CD8-positive, alpha-beta memory T cell (primary cell): Measurements from ENCODE around the gene FTCDNL1. TPM values are rescaled to one million over a fixed set of nuclear protein-coding genes. Genes with fewer than 3 reads are reported as not detected.

Experiments used
- CTCF ChIA-PET: fragments of 350-600 bp; sonication (Branson Sonifier 250); formaldehyde crosslinking; loops from one replicate; lab custom pipeline; 2021; ENCODE audit warnings: antibody characterized with exemption; lab: Charles Lee
- POLR2A ChIA-PET: fragments of 350-600 bp; sonication (Branson Sonifier 250); formaldehyde crosslinking; loops from one replicate; lab custom pipeline; 2021; ENCODE audit warnings: antibody characterized with exemption; lab: Charles Lee
- DNase-seq, 5 donors: peaks; one replicate each; pipeline versions ENCODE4 v3.0.0 to v3.0.0-alpha.2; 2020 to 2022; ENCODE audit warnings: mixed read lengths in 1 of 5
- H3K27ac ChIP-seq: one replicate; pipeline ENCODE4 v1.7.0; 2013; ENCODE audit warnings: low read depth, mild to moderate bottlenecking, low read length, moderate library complexity
- H3K27me3 ChIP-seq: 2 replicates; pipeline ENCODE4 v1.7.0; 2013; ENCODE audit warnings: low read length, mild to moderate bottlenecking; ENCODE audit not compliant: insufficient read depth, poor library complexity, severe bottlenecking
- H3K36me3 ChIP-seq: 2 replicates; pipeline ENCODE4 v1.7.0; 2013; ENCODE audit warnings: mild to moderate bottlenecking, low read length, moderate library complexity; ENCODE audit not compliant: insufficient read depth
- H3K4me1 ChIP-seq: 2 replicates; pipeline ENCODE4 v1.7.0; 2013; ENCODE audit warnings: mild to moderate bottlenecking, low read length, moderate library complexity; ENCODE audit not compliant: insufficient read depth
- H3K4me3 ChIP-seq: 2 replicates; pipeline ENCODE4 v1.7.0; 2013; ENCODE audit warnings: mild to moderate bottlenecking, low read length
- H3K9me3 ChIP-seq: 2 replicates; pipeline ENCODE4 v1.7.0; 2013; ENCODE audit warnings: mild to moderate bottlenecking, low read length
- H3K27ac Mint-ChIP-seq, 8 donors: one replicate each; pipeline ENCODE4 v1.8.0; 2020 to 2021; ENCODE audit warnings: mixed read lengths in 8 of 8, mild to moderate bottlenecking in 6 of 8, inconsistent platforms in 3 of 8, moderate library complexity in 3 of 8
- H3K27me3 Mint-ChIP-seq, 2 donors: one replicate each; pipeline ENCODE4 v1.8.0; 2020 to 2021; ENCODE audit warnings: mixed read lengths in 2 of 2, mild to moderate bottlenecking in 1 of 2, moderate library complexity in 1 of 2
- H3K36me3 Mint-ChIP-seq, 3 donors: one replicate each; pipeline ENCODE4 v1.8.0; 2020 to 2021; ENCODE audit warnings: mixed read lengths in 3 of 3, inconsistent platforms in 1 of 3, mild to moderate bottlenecking in 1 of 3
- H3K4me1 Mint-ChIP-seq, 3 donors: one replicate each; pipeline ENCODE4 v1.8.0; 2020 to 2021; ENCODE audit warnings: mixed read lengths in 3 of 3, inconsistent platforms in 1 of 3, mild to moderate bottlenecking in 1 of 3
- H3K4me3 Mint-ChIP-seq, 7 donors: one replicate each; pipeline ENCODE4 v1.8.0; 2020 to 2021; ENCODE audit warnings: mixed read lengths in 7 of 7, mild to moderate bottlenecking in 6 of 7, moderate library complexity in 4 of 7, inconsistent platforms in 2 of 7
- H3K9me3 Mint-ChIP-seq, 5 donors: one replicate each; pipeline ENCODE4 v1.8.0; 2020 to 2022; ENCODE audit warnings: mixed read lengths in 5 of 5, mild to moderate bottlenecking in 3 of 5, moderate library complexity in 2 of 5, inconsistent platforms in 1 of 5
- polyA plus RNA-seq: library from polyadenylated mRNA; unstranded; fragments of 300-500 nt; fragmentation: Illumina TruSeq; gene quantifications from one replicate; pipeline ENCODE4 v1.2.3, GENCODE V29; 2021
- total RNA-seq, 2 experiments: library from RNA; stranded (reverse); gene quantifications; one replicate each; pipeline ENCODE4 v1.2.3, GENCODE V29; 2021

Gene FTCDNL1
- total and polyA plus RNA-seq, 3 experiments from 2014 or later: 1.4 to 5.2 (median 3.8) TPM

- H3K4me3 Mint-ChIP-seq: no peak overlapping the region
- H3K4me1 ChIP-seq: no peaks in the 10 kb centered on the region
- no peaks in the 10 kb centered on the region for H3K27me3 Mint-ChIP-seq
- CTCF ChIA-PET: no interaction called here
- no peak overlapping the region for H3K4me3 ChIP-seq
- no peaks in the 10 kb centered on the region for H3K36me3 ChIP-seq
- no peaks in the 10 kb centered on the region for H3K9me3 Mint-ChIP-seq
- H3K27ac ChIP-seq: no peak overlapping the region
- no peak overlapping the region for H3K27ac Mint-ChIP-seq
- no peaks in the 10 kb centered on the region for H3K9me3 ChIP-seq
- H3K4me1 Mint-ChIP-seq: no peaks in the 10 kb centered on the region
- POLR2A ChIA-PET: no interaction called here
- peaks cover 0 to 1% (median 0%) of the 10 kb centered on the region in 3 donors for H3K36me3 Mint-ChIP-seq
- peaks cover 3% of the 10 kb centered on the region for H3K27me3 ChIP-seq
- DNase-seq: no peak
Measured at GRCh38 chr2:199814101-199814816, 36.7 kb downstream of the FTCDNL1 start.

- DNase-seq: no peak
- no peaks in the 10 kb centered on the region for H3K9me3 ChIP-seq
- no peaks in the 10 kb centered on the region for H3K4me1 ChIP-seq
- Mint-ChIP-seq H3K27me3 (no peaks in the 10 kb centered on the region), H3K36me3 (no peaks in the 10 kb centered on the region), H3K4me1 (no peaks in the 10 kb centered on the region), H3K4me3 (no peak overlapping the region), H3K27ac (no peak overlapping the region), H3K9me3 (no peaks in the 10 kb centered on the region)
- no peak overlapping the region for H3K27ac ChIP-seq
- H3K4me3 ChIP-seq: no peak overlapping the region
- ChIA-PET CTCF (interaction anchor here (0.6 kb wide), 1 partner anchor 60 kb away, joined by 3 read pairs; no protein-coding TSS in a partner anchor), POLR2A (no interaction called here)
- H3K36me3 ChIP-seq: no peaks in the 10 kb centered on the region
- H3K27me3 ChIP-seq: peaks cover 3% of the 10 kb centered on the region
Measured at GRCh38 chr2:199812493-199812892, 38.5 kb downstream of the FTCDNL1 start.

DNA sequence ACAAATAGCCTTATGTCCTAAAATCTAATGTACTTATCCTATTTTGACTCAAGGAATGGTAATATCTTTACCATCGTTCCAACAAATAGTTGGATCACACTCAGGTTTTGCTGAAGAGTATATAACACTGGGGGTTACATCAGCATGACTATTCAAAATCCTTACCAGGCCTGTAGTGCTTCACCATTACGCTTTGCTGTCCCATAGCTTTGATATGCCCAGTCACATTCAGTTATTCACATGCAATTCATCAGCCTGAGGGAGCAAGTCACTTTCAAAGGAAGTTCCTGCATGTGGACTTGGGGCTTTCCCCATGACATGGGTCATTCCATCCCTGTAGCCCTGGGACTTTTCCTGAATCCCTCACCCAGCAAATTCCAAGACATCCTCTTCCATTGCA lies 39.6 kb downstream of the FTCDNL1 start:
- CTCF ChIA-PET: no interaction called here
- Histone ChIP-seq H3K9me3 (no peaks in the 10 kb centered on the region), H3K4me1 (no peaks in the 10 kb centered on the region), H3K27me3 (no peaks in the 10 kb centered on the region), H3K36me3 (no peaks in the 10 kb centered on the region), H3K4me3 (no peak overlapping the region), H3K27ac (no peak overlapping the region)
- Mint-ChIP-seq H3K27me3 (no peaks in the 10 kb centered on the region), H3K4me3 (no peak overlapping the region), H3K27ac (no peak overlapping the region), H3K9me3 (no peaks in the 10 kb centered on the region), H3K36me3 (no peaks in the 10 kb centered on the region), H3K4me1 (no peaks in the 10 kb centered on the region)
- no peak for DNase-seq
- POLR2A ChIA-PET: no interaction called here

GRCh38 chr2:199810422-199811171 lies 40.4 kb downstream of the FTCDNL1 start:
- H3K27ac ChIP-seq: no peak overlapping the region
- no peaks in the 10 kb centered on the region for H3K4me1 ChIP-seq
- Mint-ChIP-seq H3K27ac (peak overlapping the region in 2 of 8 donors; percentile 42 to 58), H3K4me3 (no peak overlapping the region), H3K36me3 (no peaks in the 10 kb centered on the region), H3K9me3 (no peaks in the 10 kb centered on the region), H3K4me1 (no peaks in the 10 kb centered on the region), H3K27me3 (no peaks in the 10 kb centered on the region)
- DNase-seq: no peak
- H3K36me3 ChIP-seq: no peaks in the 10 kb centered on the region
- H3K9me3 ChIP-seq: no peaks in the 10 kb centered on the region
- H3K4me3 ChIP-seq: no peak overlapping the region
- ChIA-PET POLR2A (no interaction called here), CTCF (interaction anchor here (1.1 kb wide), 1 partner anchor 72 kb away, joined by 3 read pairs; no protein-coding TSS in a partner anchor)
- H3K27me3 ChIP-seq: no peaks in the 10 kb centered on the region

DNA sequence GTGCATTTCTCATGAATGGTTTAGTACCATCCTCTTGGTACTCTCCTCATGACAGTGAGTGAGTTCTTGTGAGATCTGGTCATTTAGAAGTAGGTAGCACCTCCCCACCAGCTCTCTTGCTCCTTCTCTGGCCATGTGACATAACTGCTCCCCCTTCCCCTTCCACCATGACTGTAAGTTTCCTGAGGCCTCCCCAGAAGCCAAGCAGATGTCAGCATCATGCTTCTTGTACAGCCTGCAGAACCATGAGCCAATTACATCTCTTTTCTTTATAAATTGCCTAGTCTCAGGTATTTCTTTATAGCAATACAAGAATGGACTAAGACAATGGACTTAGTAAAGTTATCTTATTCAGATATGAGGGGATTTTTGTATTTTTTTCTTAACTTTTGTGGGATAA lies 43.0 kb downstream of the FTCDNL1 start:
- POLR2A ChIA-PET: no interaction called here
- CTCF ChIA-PET: no interaction called here

DNA sequence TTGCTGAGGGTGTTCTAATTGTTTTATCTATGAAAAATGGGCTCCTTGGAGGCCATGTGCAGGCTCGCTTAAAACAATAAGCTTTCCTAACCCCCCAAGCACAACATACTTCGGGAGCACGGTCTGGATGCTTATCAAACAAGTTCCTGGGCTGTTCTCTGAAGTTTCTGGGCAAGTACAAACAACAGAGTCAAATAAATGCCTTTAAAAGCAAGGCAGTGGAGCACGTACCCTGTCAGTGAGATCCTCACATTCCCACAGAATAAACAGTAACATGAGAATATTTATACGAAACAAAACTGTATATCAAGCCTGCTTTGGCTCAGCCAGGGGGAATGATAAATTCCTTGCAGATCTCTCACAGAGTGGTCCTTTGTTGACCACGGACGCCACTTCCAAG lies 44.8 kb downstream of the FTCDNL1 start:
- ChIA-PET CTCF (interaction anchor here (1.1 kb wide), 1 partner anchor 15 kb away, joined by 3 read pairs; no protein-coding TSS in a partner anchor), POLR2A (no interaction called here)
- H3K36me3 Mint-ChIP-seq: no peaks in the 10 kb centered on the region
- H3K4me1 Mint-ChIP-seq: no peaks in the 10 kb centered on the region
- H3K4me1 ChIP-seq: no peaks in the 10 kb centered on the region
- H3K27ac Mint-ChIP-seq: peak overlapping the region in 1 of 8 donors; percentile 47
- no peak for DNase-seq
- H3K36me3 ChIP-seq: no peaks in the 10 kb centered on the region
- H3K9me3 ChIP-seq: no peaks in the 10 kb centered on the region
- H3K27me3 ChIP-seq: no peaks in the 10 kb centered on the region
- no peak overlapping the region for H3K4me3 ChIP-seq
- H3K4me3 Mint-ChIP-seq: no peak overlapping the region
- no peaks in the 10 kb centered on the region for H3K27me3 Mint-ChIP-seq
- H3K27ac ChIP-seq: no peak overlapping the region
- H3K9me3 Mint-ChIP-seq: no peaks in the 10 kb centered on the region

More for the DNA sequence above, 43.0 kb downstream of the FTCDNL1 start:
- H3K4me1 Mint-ChIP-seq: no peaks in the 10 kb centered on the region
- no peaks in the 10 kb centered on the region for H3K9me3 Mint-ChIP-seq
- DNase-seq: no peak
- H3K27ac Mint-ChIP-seq: peak overlapping the region in 1 of 8 donors; percentile 22
- Histone ChIP-seq H3K4me3 (no peak overlapping the region), H3K27me3 (no peaks in the 10 kb centered on the region), H3K36me3 (no peaks in the 10 kb centered on the region), H3K27ac (no peak overlapping the region), H3K9me3 (no peaks in the 10 kb centered on the region), H3K4me1 (no peaks in the 10 kb centered on the region)
- no peaks in the 10 kb centered on the region for H3K36me3 Mint-ChIP-seq
- H3K27me3 Mint-ChIP-seq: no peaks in the 10 kb centered on the region
- H3K4me3 Mint-ChIP-seq: no peak overlapping the region

DNA sequence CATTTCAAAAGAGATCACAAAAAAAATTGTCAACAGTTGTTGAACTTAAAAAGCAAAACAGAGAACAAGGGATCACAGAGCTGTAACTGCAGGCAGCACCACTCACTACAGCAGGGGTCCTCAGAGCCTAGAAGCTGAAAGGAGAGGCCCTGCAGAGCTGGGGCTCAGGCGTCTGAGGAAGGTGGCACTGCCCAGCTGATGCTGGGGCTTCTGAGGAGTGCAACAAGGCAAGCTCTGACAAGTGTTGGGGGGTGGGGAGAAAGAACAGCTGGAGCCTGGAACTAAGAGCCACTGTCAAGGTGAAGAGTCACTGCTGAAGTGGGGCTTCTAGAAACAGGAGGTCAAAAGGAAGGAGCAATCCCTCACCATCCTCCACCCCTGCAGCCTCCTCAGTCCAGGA lies 46.2 kb downstream of the FTCDNL1 start:
- no peak overlapping the region for H3K4me3 ChIP-seq
- H3K27ac ChIP-seq: no peak overlapping the region
- no peaks in the 10 kb centered on the region for H3K36me3 ChIP-seq
- no peak for DNase-seq
- POLR2A ChIA-PET: no interaction called here
- Mint-ChIP-seq H3K4me3 (no peak overlapping the region), H3K27me3 (no peaks in the 10 kb centered on the region), H3K36me3 (no peaks in the 10 kb centered on the region), H3K27ac (peak overlapping the region in 1 of 8 donors; percentile 60), H3K4me1 (no peaks in the 10 kb centered on the region), H3K9me3 (no peaks in the 10 kb centered on the region)
- H3K4me1 ChIP-seq: no peaks in the 10 kb centered on the region
- no peaks in the 10 kb centered on the region for H3K27me3 ChIP-seq
- CTCF ChIA-PET: no interaction called here
- no peaks in the 10 kb centered on the region for H3K9me3 ChIP-seq
